Peyer's patch (tissue), 4 donors: ENCODE results near the gene NEIL3.

ENCODE experiments used
- CTCF ChIP-seq, 6 experiments: fragments of 450-650 bp in 4 of 6; fragments of 200-600 bp in 2 of 6; sonication (generic) in 1 of 6; IDR thresholded peaks; one replicate each; pipeline ENCODE4 v1.5.1; 2017 to 2019; ENCODE audit warnings: antibody characterized with exemption in 6 of 6, mild to moderate bottlenecking in 3 of 6, moderate library complexity in 1 of 6
- POLR2A ChIP-seq, 2 donors: fragments of 450-650 bp; IDR thresholded peaks; one replicate each; pipeline ENCODE4 v1.5.1; 2017; ENCODE audit warnings: antibody characterized with exemption in 2 of 2, mild to moderate bottlenecking in 2 of 2, moderate library complexity in 2 of 2

GRCh38 chr4:177396352-177396751 is 86.7 kb downstream of the NEIL3 start:
- TF ChIP-seq CTCF (IDR thresholded peaks at IDR 0.05) (no peak), POLR2A (IDR thresholded peaks at IDR 0.05) (no peak)
